Stimulated activated effector memory CD8-positive, alpha-beta T cell treated with anti-CD3 and anti-CD28 coated beads, Interleukin-12 subunit alpha, Interleukin-12 subunit beta, amount 100 ng/mL, for 72 hours (primary cell): ENCODE data around the gene MYOM1.
"Not testable (repeated sequence)": the region's sequence is repeated elsewhere in the genome, so short reads cannot be mapped to it uniquely, and the experiment has no call there.

Source experiments
- ATAC-seq: fragments of 150-1000 bp; cut with Tn5 transposase; 2 replicates; pipeline ENCODE4 v1.10.0; 2021
- DNase-seq, 2 donors: peaks; one replicate each; pipeline ENCODE4 v3.0.0; 2021 to 2022; ENCODE audit warnings: low spot score in 2 of 2
- H3K27ac Mint-ChIP-seq: one replicate; pipeline ENCODE4 v1.8.0; 2022; ENCODE audit warnings: mild to moderate bottlenecking, mixed read lengths
- H3K36me3 Mint-ChIP-seq: one replicate; pipeline ENCODE4 v1.8.0; 2022; ENCODE audit warnings: mild to moderate bottlenecking, mixed read lengths
- H3K4me1 Mint-ChIP-seq: one replicate; pipeline ENCODE4 v1.8.0; 2022; ENCODE audit warnings: mixed read lengths
- H3K4me3 Mint-ChIP-seq: one replicate; pipeline ENCODE4 v1.8.0; 2022; ENCODE audit warnings: mild to moderate bottlenecking, mixed read lengths
- H3K9me3 Mint-ChIP-seq: one replicate; pipeline ENCODE4 v1.8.0; 2022; ENCODE audit warnings: mixed read lengths

MYOM1 gene

DNA sequence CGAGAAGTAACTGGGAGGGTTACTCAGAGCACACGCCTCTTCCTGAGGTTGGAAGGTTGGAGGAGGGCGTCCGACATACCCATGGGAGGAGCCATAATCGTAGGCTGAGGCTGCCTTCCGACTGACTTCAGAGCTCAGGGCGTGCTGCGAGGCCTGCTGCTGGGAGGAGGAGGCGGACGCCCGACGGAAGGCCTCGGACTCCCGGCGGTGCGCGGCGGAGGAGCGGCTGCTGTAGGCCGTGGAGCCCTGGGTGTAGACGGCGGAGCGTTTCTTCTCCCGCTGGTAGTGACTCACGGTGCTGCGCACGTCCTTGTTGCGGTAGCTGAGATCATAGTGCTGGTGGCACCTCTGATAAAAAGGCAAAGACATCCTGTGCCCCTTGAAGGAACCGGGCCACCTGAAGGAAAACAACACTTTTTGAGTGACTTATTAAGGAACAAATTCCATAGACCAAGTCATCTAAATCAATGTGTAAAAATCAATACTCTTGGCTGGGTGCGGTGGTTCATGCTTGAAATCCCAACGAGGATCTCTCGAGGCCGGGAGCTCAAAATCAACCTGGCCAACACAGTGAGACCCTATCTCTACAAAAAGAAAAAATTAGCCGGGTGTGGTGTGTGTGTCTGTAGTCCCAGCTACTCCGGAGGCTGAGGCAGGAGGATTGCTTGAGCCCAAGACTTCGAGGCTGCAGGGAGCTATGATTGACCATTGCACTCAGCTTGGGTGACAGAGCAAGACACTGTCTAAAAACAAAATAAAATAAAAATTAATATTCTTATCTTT is 4.7 kb downstream of the MYOM1 start:
- Mint-ChIP-seq H3K9me3 (no peaks in the 10 kb centered on the region), H3K36me3 (no peaks in the 10 kb centered on the region), H3K27ac (no peak overlapping the region), H3K4me1 (peaks cover 14% of the 10 kb centered on the region), H3K4me3 (no peak overlapping the region)
- ATAC-seq (no peak), DNase-seq (no peak)

DNA sequence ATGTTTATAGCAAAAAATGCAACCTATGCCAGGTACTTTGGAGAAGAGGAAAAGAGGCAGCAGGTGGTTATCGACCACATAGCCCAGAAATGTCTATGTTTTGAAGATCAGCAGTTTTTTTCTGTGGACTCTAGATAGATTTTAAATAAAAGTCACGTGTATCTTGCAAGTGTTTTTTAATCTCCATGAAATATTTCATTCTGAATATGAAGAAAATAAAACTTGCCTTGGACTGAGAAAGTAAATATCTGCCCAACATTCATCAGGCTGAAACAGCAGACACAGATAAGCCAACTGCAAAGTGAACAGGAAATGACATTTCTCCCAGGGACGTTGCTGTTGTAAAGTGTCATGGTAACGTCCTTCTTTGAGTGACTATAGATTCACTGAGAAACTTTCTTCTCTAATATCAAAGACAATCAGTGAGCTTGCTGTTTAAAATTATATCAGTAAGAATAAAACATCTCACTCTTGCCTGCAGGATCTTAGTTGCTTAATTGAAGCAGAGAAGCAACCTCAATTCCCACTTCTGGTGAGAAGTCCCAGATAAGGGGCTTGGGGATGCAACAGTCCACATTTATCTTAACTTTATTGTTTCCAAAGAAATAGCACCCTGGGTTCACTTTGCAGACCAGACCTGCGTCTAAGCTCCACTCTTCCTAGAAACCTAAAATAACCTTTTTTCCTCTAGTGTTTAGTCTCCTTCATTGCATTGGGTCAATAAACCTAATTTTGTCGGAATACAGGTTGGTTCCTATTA is 6.3 kb downstream of the MYOM1 start:
- DNase-seq (no peak), ATAC-seq (peak; percentile 44)
- H3K4me3 Mint-ChIP-seq = no peak overlapping the region
- no peaks in the 10 kb centered on the region for H3K9me3 Mint-ChIP-seq
- H3K4me1 Mint-ChIP-seq = peaks cover 14% of the 10 kb centered on the region
- H3K27ac Mint-ChIP-seq = no peak overlapping the region
- H3K36me3 Mint-ChIP-seq = no peaks in the 10 kb centered on the region

DNA sequence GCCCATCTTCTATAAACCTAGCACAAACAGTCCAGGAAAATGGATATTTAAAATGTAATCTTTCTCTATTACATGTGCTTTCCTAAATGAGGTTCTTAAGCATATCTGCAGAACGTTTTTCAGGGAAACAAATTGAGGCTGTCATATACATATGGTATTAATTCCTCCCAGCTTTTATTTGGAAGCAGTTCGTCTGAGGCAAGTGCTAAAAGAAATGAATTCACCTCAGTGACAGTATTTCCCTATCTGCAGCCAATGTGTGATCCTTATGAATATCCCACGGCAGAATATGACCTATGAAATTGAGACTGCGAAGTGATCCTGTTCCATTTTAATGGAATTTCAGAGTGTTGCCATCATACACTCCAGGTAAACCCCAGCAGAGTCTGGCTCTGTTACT is 7.1 kb downstream of the MYOM1 start:
- no peak overlapping the region for H3K27ac Mint-ChIP-seq
- no peaks in the 10 kb centered on the region for H3K9me3 Mint-ChIP-seq
- no peaks in the 10 kb centered on the region for H3K36me3 Mint-ChIP-seq
- H3K4me1 Mint-ChIP-seq = peaks cover 14% of the 10 kb centered on the region
- DNase-seq = no peak
- ATAC-seq = no peak
- H3K4me3 Mint-ChIP-seq = no peak overlapping the region

DNA sequence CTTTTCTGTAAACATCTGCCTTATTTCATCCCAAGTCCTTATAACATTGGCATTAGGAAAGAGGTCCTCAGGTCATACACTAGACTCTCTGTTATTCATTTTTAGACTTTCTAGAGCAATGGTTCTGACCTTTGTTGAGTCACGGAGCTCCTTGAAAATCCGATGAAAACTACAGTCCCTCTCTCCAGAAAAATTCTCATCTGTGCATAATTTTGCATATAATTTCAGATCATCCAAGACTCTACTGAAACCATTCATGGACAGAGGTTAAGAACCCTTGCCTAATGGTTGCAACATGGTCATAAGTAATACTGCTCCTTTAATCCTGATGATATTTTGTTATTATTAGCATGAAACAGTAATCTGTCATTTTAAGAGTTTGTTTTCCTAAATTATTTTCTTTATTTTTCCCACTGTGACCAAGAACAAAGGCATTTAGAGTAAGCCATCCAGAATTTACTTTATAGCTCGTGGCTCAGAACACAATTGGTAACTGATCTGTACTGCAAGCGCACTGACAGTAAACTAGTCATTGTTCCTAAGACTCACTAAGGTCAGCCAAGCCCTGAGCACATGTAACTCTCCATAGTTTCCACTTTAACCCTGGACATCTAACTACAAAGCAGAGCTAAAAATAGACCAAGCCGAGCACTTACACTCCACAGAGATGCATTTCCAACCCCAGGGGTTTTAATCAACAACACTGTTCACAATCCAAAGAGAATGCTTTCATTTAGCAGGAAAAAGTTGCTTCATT is 8.4 kb downstream of the MYOM1 start:
- H3K4me3 Mint-ChIP-seq = no peak overlapping the region
- ATAC-seq (no peak), DNase-seq (no peak)
- peaks cover 14% of the 10 kb centered on the region for H3K4me1 Mint-ChIP-seq
- peaks cover 2% of the 10 kb centered on the region for H3K9me3 Mint-ChIP-seq
- H3K36me3 Mint-ChIP-seq = no peaks in the 10 kb centered on the region
- H3K27ac Mint-ChIP-seq = no peak overlapping the region

DNA sequence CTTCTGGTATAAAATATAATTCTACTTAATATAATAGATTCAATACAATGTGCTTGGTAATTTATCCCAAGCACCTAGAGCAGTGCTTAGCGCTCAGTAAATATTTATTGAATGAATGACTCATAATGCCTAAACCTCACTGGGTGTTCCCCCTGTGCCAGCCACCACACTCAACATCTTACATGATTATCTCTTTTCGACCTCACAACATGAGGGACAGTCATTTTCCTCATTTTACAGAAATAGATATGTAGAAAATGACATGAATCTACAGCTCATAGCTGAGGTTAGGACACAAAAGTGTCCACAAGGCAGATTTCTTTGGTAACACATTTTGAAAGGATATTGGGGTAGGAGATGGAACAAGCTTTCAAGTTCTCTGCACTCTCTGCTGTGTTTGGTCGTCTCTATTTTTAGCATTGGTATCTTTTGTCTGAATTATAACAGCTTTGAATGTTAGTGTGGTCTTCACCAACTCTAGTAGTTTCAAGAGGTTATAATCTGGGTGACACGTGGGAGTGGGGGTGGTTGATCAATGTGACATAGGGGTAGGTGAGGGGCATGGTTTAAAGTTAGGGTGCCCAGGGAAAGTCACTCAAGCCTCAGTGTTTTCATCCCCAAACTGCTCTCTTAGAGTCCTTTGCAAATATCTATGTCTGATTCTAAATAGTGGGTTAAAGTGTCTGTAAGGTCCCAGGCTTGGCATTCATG is 9.8 kb downstream of the MYOM1 start:
- no peak for DNase-seq
- H3K9me3 Mint-ChIP-seq = peaks cover 7% of the 10 kb centered on the region
- peaks cover 14% of the 10 kb centered on the region for H3K4me1 Mint-ChIP-seq
- H3K4me3 Mint-ChIP-seq = no peak overlapping the region
- no peaks in the 10 kb centered on the region for H3K36me3 Mint-ChIP-seq
- peak overlapping the region; percentile 53 for H3K27ac Mint-ChIP-seq
- ATAC-seq = peak; percentile 95

DNA sequence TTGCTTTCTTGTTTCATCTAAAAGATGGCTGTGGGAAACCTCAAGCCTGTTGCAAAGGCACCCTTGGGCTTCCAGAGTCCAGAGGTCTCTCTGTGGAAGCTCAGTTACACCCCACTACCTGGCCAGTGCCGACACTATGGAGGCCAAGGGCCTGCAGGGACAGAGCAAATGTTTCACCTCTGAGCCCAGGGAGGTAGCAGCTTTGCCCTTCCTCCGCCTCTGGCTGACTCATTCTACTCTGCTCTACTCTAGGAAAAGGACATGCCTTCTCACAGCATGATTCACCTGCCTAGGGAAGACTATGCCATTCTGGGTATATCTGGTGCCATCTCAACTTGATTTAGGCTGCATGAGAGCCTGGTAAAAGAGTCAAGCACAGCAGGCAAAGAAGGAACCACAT is 12.2 kb downstream of the MYOM1 start:
- H3K4me3 Mint-ChIP-seq = no peak overlapping the region

DNA sequence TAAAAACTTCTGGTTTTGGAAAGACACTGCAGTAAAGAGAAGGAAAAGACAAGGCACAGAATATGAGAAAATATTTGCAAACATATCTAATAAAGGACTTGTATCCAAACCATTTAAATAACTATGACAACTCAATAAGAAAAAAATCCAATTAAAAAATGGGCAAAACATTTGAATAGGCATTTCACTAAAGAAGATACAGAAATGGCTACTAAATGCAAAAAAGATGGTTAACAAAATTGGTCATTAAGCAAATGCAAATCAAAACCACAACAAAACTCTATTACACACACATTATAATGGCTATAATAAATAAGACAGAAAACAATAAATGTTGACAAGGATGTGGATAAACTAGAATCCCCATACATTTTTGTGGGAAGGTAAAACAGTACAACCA is 14.5 kb downstream of the MYOM1 start:
- DNase-seq (no peak), ATAC-seq (no peak)
- no peak overlapping the region for H3K4me3 Mint-ChIP-seq
- H3K4me1 Mint-ChIP-seq = peaks cover 10% of the 10 kb centered on the region
- no peak overlapping the region for H3K27ac Mint-ChIP-seq
- H3K9me3 Mint-ChIP-seq = peaks cover 17% of the 10 kb centered on the region
- H3K36me3 Mint-ChIP-seq = no peaks in the 10 kb centered on the region

More for the DNA sequence above, 12.2 kb downstream of the MYOM1 start:
- H3K4me1 Mint-ChIP-seq = peaks cover 14% of the 10 kb centered on the region
- H3K27ac Mint-ChIP-seq = no peak overlapping the region
- peaks cover 17% of the 10 kb centered on the region for H3K9me3 Mint-ChIP-seq
- DNase-seq (no peak), ATAC-seq (peak; percentile 66)
- H3K36me3 Mint-ChIP-seq = no peaks in the 10 kb centered on the region

DNA sequence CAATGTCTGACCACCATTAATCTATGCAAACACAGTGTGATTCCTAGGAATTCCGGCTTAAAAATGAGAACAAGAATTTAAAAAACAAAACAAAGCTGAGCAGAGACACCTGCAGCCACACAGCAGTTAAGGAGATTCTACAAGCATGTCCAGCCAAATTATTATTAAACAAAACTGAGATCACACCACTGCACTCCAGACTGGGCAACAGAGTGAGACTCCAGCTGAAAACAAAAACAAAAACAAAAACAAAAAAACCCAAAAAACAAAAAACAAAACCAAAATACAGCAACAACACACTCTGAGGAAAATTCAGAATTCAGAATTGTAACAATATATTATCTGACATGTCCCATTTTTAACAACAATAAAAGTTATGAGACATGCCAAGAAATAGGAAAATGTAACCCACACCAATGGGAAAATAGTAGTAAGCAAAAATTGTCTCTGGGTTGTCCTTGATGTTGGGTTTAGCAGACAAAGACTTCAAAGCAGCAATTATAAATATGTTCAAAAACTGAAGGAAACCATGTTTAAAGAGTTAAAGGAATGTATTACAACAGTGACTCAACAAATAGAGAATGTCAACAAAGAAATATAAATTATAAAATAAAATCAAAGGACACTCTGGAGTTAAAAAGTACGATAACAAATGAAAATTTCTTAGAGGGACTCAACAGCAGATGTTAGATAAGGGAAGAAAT is 19.7 kb downstream of the MYOM1 start:
- no peak for ATAC-seq

DNA sequence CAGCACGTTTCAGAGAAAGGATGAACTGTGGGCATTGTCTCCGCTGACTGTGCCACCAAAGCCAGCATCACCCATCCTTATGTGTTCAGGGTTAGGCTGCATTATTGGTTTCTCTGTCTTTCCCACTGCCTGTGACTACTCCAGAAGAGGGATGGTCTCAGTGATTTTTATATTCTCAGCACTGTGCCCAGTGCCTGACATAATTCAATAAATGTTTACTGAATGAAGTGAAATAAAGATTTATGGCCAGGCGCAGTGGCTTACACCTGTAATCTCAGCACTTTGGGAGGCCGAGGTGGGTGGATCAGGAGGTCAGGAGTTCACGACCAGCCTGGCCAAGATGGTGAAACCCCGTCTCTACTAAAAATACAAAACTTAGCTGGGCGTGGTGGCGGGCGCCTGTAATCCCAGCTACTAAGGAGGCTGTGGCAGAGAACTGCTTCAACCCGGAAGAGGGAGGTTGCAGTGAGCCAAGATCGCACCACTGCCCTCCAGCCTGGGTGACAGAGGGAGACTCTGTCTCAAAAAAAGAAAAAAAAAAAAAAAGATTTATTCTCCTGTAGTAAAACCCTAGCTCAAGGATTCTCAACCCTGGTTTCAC is 21.4 kb downstream of the MYOM1 start:
- not testable (repeated sequence) for DNase-seq, ATAC-seq, H3K27ac Mint-ChIP-seq, H3K9me3 Mint-ChIP-seq, H3K36me3 Mint-ChIP-seq, H3K4me1 Mint-ChIP-seq, H3K4me3 Mint-ChIP-seq

More for the DNA sequence above, 19.7 kb downstream of the MYOM1 start:
- Mint-ChIP-seq H3K9me3 (peaks cover 12% of the 10 kb centered on the region), H3K4me1 (no peaks in the 10 kb centered on the region), H3K27ac (no peak overlapping the region), H3K36me3 (no peaks in the 10 kb centered on the region), H3K4me3 (no peak overlapping the region)
- no peak for DNase-seq

DNA sequence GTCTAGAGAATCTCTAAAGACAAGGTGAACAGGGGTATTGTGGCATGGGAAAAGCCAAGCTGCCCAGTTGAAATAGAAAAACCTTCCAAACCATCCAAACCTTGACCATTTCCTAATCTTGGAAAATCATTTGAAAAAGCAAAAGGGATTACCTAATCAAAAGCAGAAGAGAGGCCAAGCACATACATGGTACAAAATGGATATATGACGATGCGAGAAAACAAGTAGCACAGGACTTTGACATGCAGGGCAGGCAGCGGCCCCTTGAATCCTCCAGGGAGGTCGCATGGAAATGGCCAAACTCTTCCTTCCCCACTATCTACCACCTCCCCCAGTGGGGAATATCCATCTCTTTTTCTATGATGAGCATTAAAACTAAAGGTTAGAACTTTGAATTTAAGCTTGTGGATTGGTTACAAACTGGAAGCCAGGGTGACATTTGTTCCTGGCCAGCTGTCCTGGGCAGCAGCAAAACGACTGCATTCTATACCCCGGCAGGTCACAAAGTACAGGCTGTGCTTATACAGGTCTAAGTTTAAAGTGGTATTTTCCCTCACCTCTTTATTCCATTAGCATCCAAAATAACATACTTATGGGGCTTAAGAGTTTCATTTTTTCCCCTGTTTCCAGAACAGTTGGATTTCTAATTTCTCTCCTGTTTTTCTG is 24.7 kb downstream of the MYOM1 start:
- no peaks in the 10 kb centered on the region for H3K9me3 Mint-ChIP-seq
- no peak overlapping the region for H3K4me3 Mint-ChIP-seq
- H3K4me1 Mint-ChIP-seq = no peaks in the 10 kb centered on the region
- H3K36me3 Mint-ChIP-seq = no peaks in the 10 kb centered on the region
- ATAC-seq = no peak
- H3K27ac Mint-ChIP-seq = no peak overlapping the region
- no peak for DNase-seq

DNA sequence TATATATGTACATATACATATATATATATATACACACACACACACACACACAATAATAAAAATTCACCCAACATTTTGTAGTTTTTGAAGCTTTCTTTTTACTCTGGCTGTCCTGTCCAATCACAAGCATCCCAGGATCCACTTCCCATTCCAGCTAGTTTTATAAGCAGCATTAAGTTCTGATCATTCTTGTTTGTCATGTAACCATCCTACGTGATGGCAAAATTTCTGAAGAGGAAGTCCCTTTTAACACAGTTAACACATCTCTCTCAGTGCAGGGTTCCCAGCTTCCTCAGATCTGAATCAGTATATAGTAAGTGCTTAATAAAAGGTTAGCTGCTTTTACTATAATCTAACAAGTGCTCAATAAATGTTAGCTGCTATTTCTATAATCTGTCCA is 26.4 kb downstream of the MYOM1 start:
- no peaks in the 10 kb centered on the region for H3K36me3 Mint-ChIP-seq
- no peak overlapping the region for H3K4me3 Mint-ChIP-seq
- ATAC-seq (no peak), DNase-seq (no peak)
- H3K9me3 Mint-ChIP-seq = no peaks in the 10 kb centered on the region
- no peak overlapping the region for H3K27ac Mint-ChIP-seq
- H3K4me1 Mint-ChIP-seq = no peaks in the 10 kb centered on the region

DNA sequence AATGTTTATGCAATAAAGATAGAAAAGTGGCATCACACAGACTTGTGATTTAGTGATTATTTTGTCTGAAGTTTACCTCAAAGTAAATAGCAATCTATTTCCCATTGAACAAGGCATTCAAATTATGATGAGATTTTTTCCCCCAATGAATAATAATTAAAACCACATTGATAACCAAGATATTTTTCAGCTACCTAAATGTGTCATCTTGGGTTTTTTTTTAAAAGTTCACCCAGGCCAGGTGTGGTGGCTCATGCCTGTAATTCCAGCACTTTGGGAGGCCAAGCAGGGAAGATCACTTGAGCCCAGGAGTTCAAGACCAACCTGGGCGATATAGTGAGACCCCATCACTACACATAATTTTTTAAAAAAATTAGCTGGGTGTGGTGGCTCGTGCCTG is 27.0 kb downstream of the MYOM1 start:
- Mint-ChIP-seq H3K27ac (no peak overlapping the region), H3K4me3 (no peak overlapping the region), H3K9me3 (no peaks in the 10 kb centered on the region), H3K36me3 (no peaks in the 10 kb centered on the region), H3K4me1 (no peaks in the 10 kb centered on the region)
- DNase-seq (no peak), ATAC-seq (no peak)

DNA sequence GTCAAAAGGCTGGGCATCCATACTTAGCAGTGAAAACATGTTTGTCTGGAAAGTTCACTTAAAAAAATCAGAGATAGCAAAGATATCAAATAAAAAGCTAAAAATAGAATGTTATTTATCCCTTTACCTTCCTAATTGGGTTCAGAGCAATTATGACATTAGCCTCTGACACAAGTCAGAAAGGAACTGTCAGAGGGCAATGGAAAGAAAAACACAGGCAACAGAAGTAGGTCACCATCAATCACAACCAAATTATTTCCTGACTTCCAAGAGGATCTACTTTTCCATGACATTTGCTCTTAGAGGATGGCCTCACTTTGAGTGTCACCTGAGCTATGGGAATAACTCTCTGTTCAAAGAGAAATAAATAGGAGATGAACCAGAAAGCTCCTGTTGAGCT is 27.5 kb downstream of the MYOM1 start:
- H3K9me3 Mint-ChIP-seq = no peaks in the 10 kb centered on the region
- H3K4me1 Mint-ChIP-seq = no peaks in the 10 kb centered on the region
- ATAC-seq = no peak
- no peak overlapping the region for H3K4me3 Mint-ChIP-seq
- H3K36me3 Mint-ChIP-seq = no peaks in the 10 kb centered on the region
- no peak overlapping the region for H3K27ac Mint-ChIP-seq
- DNase-seq = no peak

DNA sequence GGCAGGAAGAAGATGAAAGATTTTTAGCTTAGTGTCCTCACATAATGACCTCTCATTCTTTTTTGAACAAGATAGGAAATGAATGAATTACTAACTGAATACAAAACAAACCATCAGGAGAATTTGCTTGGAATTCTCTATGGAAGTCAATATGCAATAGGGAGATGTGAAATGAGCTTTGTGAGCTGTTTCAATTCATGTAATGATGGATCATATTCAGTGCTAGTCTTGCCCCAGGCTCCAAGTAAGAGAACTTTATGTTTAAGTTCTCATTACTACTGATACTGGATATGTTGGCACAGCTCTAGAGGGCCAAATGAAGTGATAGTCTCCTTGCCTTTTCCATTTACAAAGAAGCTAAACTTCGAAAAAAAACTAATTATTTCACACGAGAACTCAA is 29.2 kb downstream of the MYOM1 start:
- Mint-ChIP-seq H3K4me1 (no peaks in the 10 kb centered on the region), H3K4me3 (no peak overlapping the region), H3K36me3 (no peaks in the 10 kb centered on the region), H3K27ac (no peak overlapping the region), H3K9me3 (no peaks in the 10 kb centered on the region)
- DNase-seq = no peak
- ATAC-seq = no peak
